WTC11 (cell line): Measurements from ENCODE around the gene SLC35D1. TPM values are rescaled to one million over a fixed set of nuclear protein-coding genes. Genes with fewer than 3 reads are reported as not detected.

Source experiments
- ATAC-seq: fragments of 200-7000 bp; cut with Tn5 transposase; 2 replicates; pipeline ENCODE4 v1.10.0; 2021; ENCODE audit warnings: mild to moderate bottlenecking, moderate library complexity
- CTCF ChIA-PET: fragments of 300-600 bp; sonication (Branson Sonifier 250); formaldehyde crosslinking; loops from one replicate; lab custom pipeline; 2021; ENCODE audit warnings: antibody characterized with exemption; lab: Charles Lee
- POLR2A ChIA-PET: fragments of 350-600 bp; sonication (Branson Sonifier 250); formaldehyde crosslinking; loops from one replicate; lab custom pipeline; 2021; ENCODE audit warnings: antibody characterized with exemption; lab: Charles Lee
- DNase-seq: peaks from one replicate; pipeline ENCODE4 v3.0.0; 2021; ENCODE audit warnings: low spot score
- H3K27ac Mint-ChIP-seq: 2 replicates; pipeline ENCODE4 v1.8.0; 2021; ENCODE audit warnings: mixed read lengths
- H3K27me3 Mint-ChIP-seq: 2 replicates; pipeline ENCODE4 v1.8.0; 2021; ENCODE audit warnings: low read depth, mild to moderate bottlenecking, moderate library complexity, mixed read lengths
- H3K36me3 Mint-ChIP-seq: 2 replicates; pipeline ENCODE4 v1.8.0; 2021; ENCODE audit warnings: mixed read lengths
- H3K4me1 Mint-ChIP-seq: 2 replicates; pipeline ENCODE4 v1.8.0; 2022; ENCODE audit warnings: mixed read lengths
- H3K4me3 Mint-ChIP-seq: 2 replicates; pipeline ENCODE4 v1.8.0; 2021; ENCODE audit warnings: mild to moderate bottlenecking, moderate library complexity, mixed read lengths
- H3K9me3 Mint-ChIP-seq: 2 replicates; pipeline ENCODE4 v1.8.0; 2021; ENCODE audit warnings: mixed read lengths
- ATF6 ChIP-seq: sonication (generic); formaldehyde crosslinking; IDR thresholded peaks from 2 replicates; pipeline ENCODE4 v1.8.1; 2023; ENCODE audit warnings: mild to moderate bottlenecking, missing genetic modification reagents
- CTCF ChIP-seq: fragments of 200-600 bp; IDR thresholded peaks from 2 replicates; pipeline ENCODE4 v1.8.0; 2022; ENCODE audit warnings: antibody characterized with exemption
- EMX1 ChIP-seq: fragments of 250-450 bp; sonication (Bioruptor Pico); IDR thresholded peaks from 2 replicates; pipeline ENCODE4 v1.8.0; 2021; ENCODE audit warnings: mild to moderate bottlenecking
- FOXK1 ChIP-seq: sonication (generic); formaldehyde crosslinking; IDR thresholded peaks from 2 replicates; pipeline ENCODE4 v1.8.0; 2022; ENCODE audit warnings: mild to moderate bottlenecking, moderate library complexity, missing genetic modification reagents
- FOXP1 ChIP-seq: sonication (generic); formaldehyde crosslinking; IDR thresholded peaks from 2 replicates; pipeline ENCODE4 v1.8.0; 2022; ENCODE audit warnings: missing genetic modification reagents, mild to moderate bottlenecking, moderate library complexity, borderline replicate concordance
- GTF2I ChIP-seq: fragments of 250-450 bp; sonication (Bioruptor Pico); conservative IDR thresholded peaks from 2 replicates; pipeline ENCODE4 v1.4.0; 2021; ENCODE audit warnings: mild to moderate bottlenecking
- IRF2 ChIP-seq: sonication (generic); formaldehyde crosslinking; IDR thresholded peaks from 2 replicates; pipeline ENCODE4 v1.8.0; 2022; ENCODE audit warnings: low read depth, missing genetic modification reagents, borderline replicate concordance
- JUN ChIP-seq: sonication (generic); formaldehyde crosslinking; IDR thresholded peaks from 2 replicates; pipeline ENCODE4 v1.8.0; 2023; ENCODE audit warnings: mild to moderate bottlenecking, missing genetic modification reagents
- KAT7 ChIP-seq: sonication (generic); formaldehyde crosslinking; IDR thresholded peaks from 2 replicates; pipeline ENCODE4 v1.8.1; 2023; ENCODE audit warnings: missing genetic modification reagents, mild to moderate bottlenecking, borderline replicate concordance
- MXD4 ChIP-seq: fragments of 250-450 bp; sonication (Bioruptor Pico); IDR thresholded peaks from 2 replicates; pipeline ENCODE4 v1.8.0; 2021; ENCODE audit warnings: mild to moderate bottlenecking, moderate library complexity, borderline replicate concordance
- NFYB ChIP-seq: sonication (generic); formaldehyde crosslinking; conservative IDR thresholded peaks from 2 replicates; pipeline ENCODE4 v1.8.0; 2022; ENCODE audit warnings: low read depth, missing genetic modification reagents
- NR1H2 ChIP-seq: sonication (generic); formaldehyde crosslinking; IDR thresholded peaks from 2 replicates; pipeline ENCODE4 v1.9.0; 2021; ENCODE audit warnings: mild to moderate bottlenecking, moderate library complexity, missing genetic modification reagents
- RELA ChIP-seq: sonication (generic); formaldehyde crosslinking; IDR thresholded peaks from 2 replicates; pipeline ENCODE4 v1.8.1; 2022; ENCODE audit warnings: missing genetic modification reagents, mild to moderate bottlenecking, borderline replicate concordance
- SMAD3 ChIP-seq: sonication (generic); formaldehyde crosslinking; IDR thresholded peaks from 2 replicates; pipeline ENCODE4 v1.8.0; 2022; ENCODE audit warnings: missing genetic modification reagents, mild to moderate bottlenecking, borderline replicate concordance
- TCF7 ChIP-seq: sonication (generic); formaldehyde crosslinking; IDR thresholded peaks from 2 replicates; pipeline ENCODE4 v1.8.0; 2022; ENCODE audit warnings: mild to moderate bottlenecking, low read depth, missing genetic modification reagents, moderate library complexity
- TP53 ChIP-seq: sonication (generic); formaldehyde crosslinking; IDR thresholded peaks from 2 replicates; pipeline ENCODE4 v1.8.1; 2023; ENCODE audit warnings: mild to moderate bottlenecking, missing genetic modification reagents
- ZNF121 ChIP-seq: sonication (generic); formaldehyde crosslinking; IDR thresholded peaks from 2 replicates; pipeline ENCODE4 v1.8.0; 2023; ENCODE audit warnings: missing genetic modification reagents
- ZNF219 ChIP-seq: sonication (generic); formaldehyde crosslinking; IDR thresholded peaks from 2 replicates; pipeline ENCODE4 v1.8.0; 2023; ENCODE audit warnings: missing genetic modification reagents, mild to moderate bottlenecking, borderline replicate concordance
- ZNF396 ChIP-seq: fragments of 250-450 bp; sonication (Bioruptor Pico); IDR thresholded peaks from 2 replicates; pipeline ENCODE4 v1.8.0; 2021; ENCODE audit warnings: mild to moderate bottlenecking, moderate library complexity, borderline replicate concordance
- ZNF416 ChIP-seq: fragments of 250-450 bp; sonication (Bioruptor Pico); IDR thresholded peaks from 2 replicates; pipeline ENCODE4 v1.9.0; 2021; ENCODE audit warnings: mild to moderate bottlenecking, inconsistent platforms
- ZNF671 ChIP-seq: fragments of 250-450 bp; sonication (Bioruptor Pico); IDR thresholded peaks from 2 replicates; pipeline ENCODE4 v1.8.0; 2021; ENCODE audit warnings: mild to moderate bottlenecking
- total RNA-seq: library from RNA; stranded (reverse); gene quantifications from 3 replicates; pipeline ENCODE4 v1.2.3, GENCODE V29; 2021
- TF ChIP-seq, protein P1 (sequence below): sonication (generic); formaldehyde crosslinking; IDR thresholded peaks from 2 replicates; pipeline ENCODE4 v1.8.1; 2023; ENCODE audit warnings: mild to moderate bottlenecking, missing genetic modification reagents, borderline replicate concordance
- TF ChIP-seq, protein P2 (sequence below): sonication (generic); formaldehyde crosslinking; IDR thresholded peaks from 2 replicates; pipeline ENCODE4 v1.8.0; 2023; ENCODE audit warnings: missing genetic modification reagents, mild to moderate bottlenecking, borderline replicate concordance
- TF ChIP-seq, protein P3 (sequence below): sonication (generic); formaldehyde crosslinking; IDR thresholded peaks from 2 replicates; pipeline ENCODE4 v1.8.0; 2022; ENCODE audit warnings: mild to moderate bottlenecking, missing genetic modification reagents

The SLC35D1 gene
- total RNA-seq, 1 experiment from 2014 or later = 2.4 TPM

GRCh38 chr1:67089685-67090208 is 35.8 kb upstream of the SLC35D1 start:
- no peak overlapping the region for H3K27ac Mint-ChIP-seq
- no peak for TF ChIP-seq NFYB (CRISPR knock-in tag)
- TF ChIP-seq ZNF219 (CRISPR knock-in tag) = no peak
- no peak for TF ChIP-seq FOXP1
- TF ChIP-seq, protein P1, sequence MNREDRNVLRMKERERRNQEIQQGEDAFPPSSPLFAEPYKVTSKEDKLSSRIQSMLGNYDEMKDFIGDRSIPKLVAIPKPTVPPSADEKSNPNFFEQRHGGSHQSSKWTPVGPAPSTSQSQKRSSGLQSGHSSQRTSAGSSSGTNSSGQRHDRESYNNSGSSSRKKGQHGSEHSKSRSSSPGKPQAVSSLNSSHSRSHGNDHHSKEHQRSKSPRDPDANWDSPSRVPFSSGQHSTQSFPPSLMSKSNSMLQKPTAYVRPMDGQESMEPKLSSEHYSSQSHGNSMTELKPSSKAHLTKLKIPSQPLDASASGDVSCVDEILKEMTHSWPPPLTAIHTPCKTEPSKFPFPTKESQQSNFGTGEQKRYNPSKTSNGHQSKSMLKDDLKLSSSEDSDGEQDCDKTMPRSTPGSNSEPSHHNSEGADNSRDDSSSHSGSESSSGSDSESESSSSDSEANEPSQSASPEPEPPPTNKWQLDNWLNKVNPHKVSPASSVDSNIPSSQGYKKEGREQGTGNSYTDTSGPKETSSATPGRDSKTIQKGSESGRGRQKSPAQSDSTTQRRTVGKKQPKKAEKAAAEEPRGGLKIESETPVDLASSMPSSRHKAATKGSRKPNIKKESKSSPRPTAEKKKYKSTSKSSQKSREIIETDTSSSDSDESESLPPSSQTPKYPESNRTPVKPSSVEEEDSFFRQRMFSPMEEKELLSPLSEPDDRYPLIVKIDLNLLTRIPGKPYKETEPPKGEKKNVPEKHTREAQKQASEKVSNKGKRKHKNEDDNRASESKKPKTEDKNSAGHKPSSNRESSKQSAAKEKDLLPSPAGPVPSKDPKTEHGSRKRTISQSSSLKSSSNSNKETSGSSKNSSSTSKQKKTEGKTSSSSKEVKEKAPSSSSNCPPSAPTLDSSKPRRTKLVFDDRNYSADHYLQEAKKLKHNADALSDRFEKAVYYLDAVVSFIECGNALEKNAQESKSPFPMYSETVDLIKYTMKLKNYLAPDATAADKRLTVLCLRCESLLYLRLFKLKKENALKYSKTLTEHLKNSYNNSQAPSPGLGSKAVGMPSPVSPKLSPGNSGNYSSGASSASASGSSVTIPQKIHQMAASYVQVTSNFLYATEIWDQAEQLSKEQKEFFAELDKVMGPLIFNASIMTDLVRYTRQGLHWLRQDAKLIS (CRISPR knock-in tag) = no peak
- TF ChIP-seq SMAD3 (CRISPR knock-in tag) = no peak
- no peak for TF ChIP-seq ATF6
- TF ChIP-seq KAT7 = no peak
- TF ChIP-seq TCF7 (CRISPR knock-in tag) = no peak
- no peak for TF ChIP-seq MXD4 (CRISPR knock-in tag)
- no peak for TF ChIP-seq TP53 (CRISPR knock-in tag)
- TF ChIP-seq IRF2 (CRISPR knock-in tag) = no peak
- no peak for DNase-seq
- H3K4me1 Mint-ChIP-seq = 0 out of 2 replicates have a peak, but pooled peaks cover 4% of the 10 kb centered on the region
- ChIA-PET POLR2A (no interaction called here), CTCF (no interaction called here)
- no peak overlapping the region for H3K4me3 Mint-ChIP-seq
- 0 out of 2 replicates have a peak, but pooled peaks cover 4% of the 10 kb centered on the region for H3K36me3 Mint-ChIP-seq
- no peak for ATAC-seq
- H3K27me3 Mint-ChIP-seq = no peaks in the 10 kb centered on the region
- peaks cover 19% of the 10 kb centered on the region for H3K9me3 Mint-ChIP-seq

GRCh38 chr1:67088440-67088839 is 34.5 kb upstream of the SLC35D1 start:
- H3K4me1 Mint-ChIP-seq = 0 out of 2 replicates have a peak, but pooled peaks cover 5% of the 10 kb centered on the region
- H3K9me3 Mint-ChIP-seq = peaks cover 20% of the 10 kb centered on the region
- H3K27me3 Mint-ChIP-seq = no peaks in the 10 kb centered on the region
- 0 out of 2 replicates have a peak, but pooled peaks cover 4% of the 10 kb centered on the region for H3K36me3 Mint-ChIP-seq
- DNase-seq (no peak), ATAC-seq (no peak)
- POLR2A ChIA-PET = no interaction called here
- no peak overlapping the region for H3K4me3 Mint-ChIP-seq
- H3K27ac Mint-ChIP-seq = no peak overlapping the region
- CTCF ChIA-PET = interaction anchor here (0.7 kb wide), 1 partner anchor 126 kb away, joined by 4 read pairs; no protein-coding TSS in a partner anchor
- TF ChIP-seq, protein P2, sequence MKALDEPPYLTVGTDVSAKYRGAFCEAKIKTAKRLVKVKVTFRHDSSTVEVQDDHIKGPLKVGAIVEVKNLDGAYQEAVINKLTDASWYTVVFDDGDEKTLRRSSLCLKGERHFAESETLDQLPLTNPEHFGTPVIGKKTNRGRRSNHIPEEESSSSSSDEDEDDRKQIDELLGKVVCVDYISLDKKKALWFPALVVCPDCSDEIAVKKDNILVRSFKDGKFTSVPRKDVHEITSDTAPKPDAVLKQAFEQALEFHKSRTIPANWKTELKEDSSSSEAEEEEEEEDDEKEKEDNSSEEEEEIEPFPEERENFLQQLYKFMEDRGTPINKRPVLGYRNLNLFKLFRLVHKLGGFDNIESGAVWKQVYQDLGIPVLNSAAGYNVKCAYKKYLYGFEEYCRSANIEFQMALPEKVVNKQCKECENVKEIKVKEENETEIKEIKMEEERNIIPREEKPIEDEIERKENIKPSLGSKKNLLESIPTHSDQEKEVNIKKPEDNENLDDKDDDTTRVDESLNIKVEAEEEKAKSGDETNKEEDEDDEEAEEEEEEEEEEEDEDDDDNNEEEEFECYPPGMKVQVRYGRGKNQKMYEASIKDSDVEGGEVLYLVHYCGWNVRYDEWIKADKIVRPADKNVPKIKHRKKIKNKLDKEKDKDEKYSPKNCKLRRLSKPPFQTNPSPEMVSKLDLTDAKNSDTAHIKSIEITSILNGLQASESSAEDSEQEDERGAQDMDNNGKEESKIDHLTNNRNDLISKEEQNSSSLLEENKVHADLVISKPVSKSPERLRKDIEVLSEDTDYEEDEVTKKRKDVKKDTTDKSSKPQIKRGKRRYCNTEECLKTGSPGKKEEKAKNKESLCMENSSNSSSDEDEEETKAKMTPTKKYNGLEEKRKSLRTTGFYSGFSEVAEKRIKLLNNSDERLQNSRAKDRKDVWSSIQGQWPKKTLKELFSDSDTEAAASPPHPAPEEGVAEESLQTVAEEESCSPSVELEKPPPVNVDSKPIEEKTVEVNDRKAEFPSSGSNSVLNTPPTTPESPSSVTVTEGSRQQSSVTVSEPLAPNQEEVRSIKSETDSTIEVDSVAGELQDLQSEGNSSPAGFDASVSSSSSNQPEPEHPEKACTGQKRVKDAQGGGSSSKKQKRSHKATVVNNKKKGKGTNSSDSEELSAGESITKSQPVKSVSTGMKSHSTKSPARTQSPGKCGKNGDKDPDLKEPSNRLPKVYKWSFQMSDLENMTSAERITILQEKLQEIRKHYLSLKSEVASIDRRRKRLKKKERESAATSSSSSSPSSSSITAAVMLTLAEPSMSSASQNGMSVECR = no peak
- TF ChIP-seq MXD4 (CRISPR knock-in tag) (no peak), RELA (CRISPR knock-in tag) (no peak), FOXP1 (no peak), EMX1 (CRISPR knock-in tag) (no peak), ZNF396 (no peak), GTF2I (CRISPR knock-in tag) (no peak), ZNF671 (CRISPR knock-in tag) (no peak), NR1H2 (CRISPR knock-in tag) (no peak), FOXK1 (CRISPR knock-in tag) (no peak), ZNF121 (CRISPR knock-in tag) (no peak), CTCF (no peak), ZNF416 (CRISPR knock-in tag) (no peak), JUN (CRISPR knock-in tag) (no peak)
- TF ChIP-seq, protein P3, sequence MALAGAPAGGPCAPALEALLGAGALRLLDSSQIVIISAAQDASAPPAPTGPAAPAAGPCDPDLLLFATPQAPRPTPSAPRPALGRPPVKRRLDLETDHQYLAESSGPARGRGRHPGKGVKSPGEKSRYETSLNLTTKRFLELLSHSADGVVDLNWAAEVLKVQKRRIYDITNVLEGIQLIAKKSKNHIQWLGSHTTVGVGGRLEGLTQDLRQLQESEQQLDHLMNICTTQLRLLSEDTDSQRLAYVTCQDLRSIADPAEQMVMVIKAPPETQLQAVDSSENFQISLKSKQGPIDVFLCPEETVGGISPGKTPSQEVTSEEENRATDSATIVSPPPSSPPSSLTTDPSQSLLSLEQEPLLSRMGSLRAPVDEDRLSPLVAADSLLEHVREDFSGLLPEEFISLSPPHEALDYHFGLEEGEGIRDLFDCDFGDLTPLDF (CRISPR knock-in tag) = no peak
